HUES64 (cell line): ENCODE results near the gene APPL2. TPM values are rescaled to one million over a fixed set of nuclear protein-coding genes. Genes with fewer than 3 reads are reported as not detected.

ENCODE experiments used
- H3K27ac ChIP-seq: 2 replicates; pipeline ENCODE4 v1.7.0; 2013; ENCODE audit warnings: low read depth, low read length, inconsistent platforms
- H3K27me3 ChIP-seq: 2 replicates; pipeline ENCODE4 v1.6.1; 2013; ENCODE audit warnings: mild to moderate bottlenecking, low read length; ENCODE audit not compliant: insufficient read depth
- H3K36me3 ChIP-seq: 2 replicates; pipeline ENCODE4 v1.6.1; 2013; ENCODE audit warnings: mild to moderate bottlenecking, low read length; ENCODE audit not compliant: insufficient read depth
- H3K4me1 ChIP-seq: 2 replicates; pipeline ENCODE4 v1.6.1; 2013; ENCODE audit warnings: mild to moderate bottlenecking, low read length, moderate library complexity; ENCODE audit not compliant: insufficient read depth
- H3K4me3 ChIP-seq: 2 replicates; pipeline ENCODE4 v1.5.1; 2013; ENCODE audit warnings: mild to moderate bottlenecking, low read length, moderate library complexity
- H3K9ac ChIP-seq: 2 replicates; pipeline ENCODE4 v1.6.1; 2013; ENCODE audit warnings: mild to moderate bottlenecking, low read depth, low read length
- H3K9me3 ChIP-seq: 2 replicates; pipeline ENCODE4 v1.6.1; 2013; ENCODE audit warnings: low read depth, low read length; ENCODE audit not compliant: insufficient read depth
- WGBS: fragments of 150-250, 120-280 bp; methylation state at CpG from one replicate; pipeline ENCODE4 v1.1.7; 2013; ENCODE audit warnings: missing lambda C conversion rate; 5-methylcytosine and 5-hydroxymethylcytosine counted together
- polyA plus RNA-seq, 2 experiments: library from polyadenylated mRNA; stranded (reverse); fragments of 50-300 nt; gene quantifications; one replicate each; pipeline ENCODE4 v1.2.3, GENCODE V29; 2013

Gene APPL2, protein sequence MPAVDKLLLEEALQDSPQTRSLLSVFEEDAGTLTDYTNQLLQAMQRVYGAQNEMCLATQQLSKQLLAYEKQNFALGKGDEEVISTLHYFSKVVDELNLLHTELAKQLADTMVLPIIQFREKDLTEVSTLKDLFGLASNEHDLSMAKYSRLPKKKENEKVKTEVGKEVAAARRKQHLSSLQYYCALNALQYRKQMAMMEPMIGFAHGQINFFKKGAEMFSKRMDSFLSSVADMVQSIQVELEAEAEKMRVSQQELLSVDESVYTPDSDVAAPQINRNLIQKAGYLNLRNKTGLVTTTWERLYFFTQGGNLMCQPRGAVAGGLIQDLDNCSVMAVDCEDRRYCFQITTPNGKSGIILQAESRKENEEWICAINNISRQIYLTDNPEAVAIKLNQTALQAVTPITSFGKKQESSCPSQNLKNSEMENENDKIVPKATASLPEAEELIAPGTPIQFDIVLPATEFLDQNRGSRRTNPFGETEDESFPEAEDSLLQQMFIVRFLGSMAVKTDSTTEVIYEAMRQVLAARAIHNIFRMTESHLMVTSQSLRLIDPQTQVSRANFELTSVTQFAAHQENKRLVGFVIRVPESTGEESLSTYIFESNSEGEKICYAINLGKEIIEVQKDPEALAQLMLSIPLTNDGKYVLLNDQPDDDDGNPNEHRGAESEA
- polyA plus RNA-seq (2013, experiment 1 of 2) = 14.6 TPM
- polyA plus RNA-seq (2013, experiment 2 of 2) = 20.8 TPM

DNA sequence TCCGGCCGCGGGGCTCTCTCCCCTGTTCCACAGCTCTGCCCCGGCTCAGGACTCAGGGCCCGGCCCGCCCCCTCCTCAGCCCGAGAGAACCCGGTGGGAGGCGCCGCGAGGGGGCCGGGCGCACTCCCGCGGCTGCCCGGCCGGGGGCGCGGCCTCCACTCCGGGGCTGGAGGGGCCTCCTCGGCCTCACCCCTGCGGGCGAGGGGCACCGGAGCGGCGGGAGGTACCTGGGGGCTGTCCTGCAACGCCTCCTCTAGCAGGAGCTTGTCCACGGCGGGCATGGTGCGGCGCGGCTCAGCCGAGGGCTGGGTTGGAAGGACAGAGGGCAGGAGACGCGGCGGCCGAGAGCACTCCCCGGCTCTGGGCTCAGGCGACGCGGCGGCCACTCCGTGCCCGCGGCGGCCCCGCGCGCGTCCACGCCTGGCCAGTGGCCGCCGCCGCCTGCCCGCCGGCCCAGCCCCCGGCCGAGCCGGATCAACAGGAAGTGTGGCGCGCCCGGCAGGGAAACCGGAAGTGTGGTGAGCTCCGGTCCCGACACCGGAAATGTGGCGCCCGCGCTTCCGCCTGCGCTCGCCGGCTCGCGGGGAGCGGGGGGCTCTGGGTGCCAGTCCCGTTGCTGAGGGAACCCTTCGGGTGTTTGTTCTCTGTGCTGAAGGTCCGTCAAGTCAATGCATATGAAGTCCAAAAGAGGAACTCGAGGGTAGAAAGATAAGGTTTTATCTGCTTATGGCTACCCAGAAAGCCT is at the start of gene APPL2:
APPL2 (minus strand) TSS at position 443 of the 745 bp plus-strand sequence; CDS start at position 281, 162 bp downstream.
- under 1% methylated on average over 80 of the region's 80 CpGs for WGBS
- H3K9me3 ChIP-seq = no peaks in the 10 kb centered on the region

DNA sequence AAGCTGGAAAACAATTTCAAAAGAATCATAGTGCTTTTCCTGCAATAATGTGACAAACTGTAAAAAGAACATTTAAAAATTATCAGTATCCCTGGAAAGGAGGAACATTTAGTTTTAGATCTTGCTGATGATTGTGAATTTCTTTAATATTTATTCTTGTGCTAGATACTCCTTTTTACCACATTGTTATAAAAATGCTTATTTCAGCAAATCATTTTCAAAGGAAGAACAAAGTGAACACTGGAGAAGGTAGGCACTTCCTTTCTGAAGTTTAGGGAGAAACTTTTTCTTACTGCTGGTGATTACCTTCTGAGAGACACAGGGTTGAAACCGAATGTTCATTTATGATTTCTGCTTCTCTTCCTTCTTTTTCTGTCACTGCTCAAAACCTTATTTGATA is 49.4 kb upstream of the APPL2 start:
- no peaks in the 10 kb centered on the region for H3K27me3 ChIP-seq
- no peaks in the 10 kb centered on the region for H3K36me3 ChIP-seq
- no peak overlapping the region for H3K27ac ChIP-seq
- no peak overlapping the region for H3K9ac ChIP-seq
- no peaks in the 10 kb centered on the region for H3K9me3 ChIP-seq
- no peak overlapping the region for H3K4me3 ChIP-seq
- WGBS = 89% methylated on average over 1 of the region's 1 CpG
- no peaks in the 10 kb centered on the region for H3K4me1 ChIP-seq

More for the DNA sequence above, at the start of gene APPL2:
- Histone ChIP-seq H3K36me3 (no peaks in the 10 kb centered on the region), H3K9ac (peak within 1 kb of the TSS; percentile 84), H3K27me3 (peaks cover 26% of the 10 kb centered on the region), H3K27ac (peak within 1 kb of the TSS; percentile 80), H3K4me1 (peaks cover 8% of the 10 kb centered on the region; the same call in 1 of the 2 replicates), H3K4me3 (peak within 1 kb of the TSS; percentile 91)

DNA sequence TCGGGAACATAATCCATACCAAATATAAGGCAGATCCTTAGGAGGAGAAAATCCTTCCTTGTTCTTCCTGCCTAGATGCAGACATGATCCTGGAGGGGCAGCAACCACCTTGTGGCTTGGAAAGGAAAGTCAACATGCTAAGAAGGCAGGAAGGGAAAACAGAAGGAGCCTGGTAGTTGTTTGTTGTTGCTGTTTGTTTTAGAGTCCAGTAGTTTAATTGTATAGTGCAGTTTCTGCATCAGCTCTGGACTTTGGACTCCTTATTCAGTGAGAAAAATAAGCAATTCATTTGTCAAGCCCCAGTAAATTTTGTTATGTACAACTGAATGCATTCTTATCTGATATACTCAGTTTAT is 45.7 kb upstream of the APPL2 start:
- Histone ChIP-seq H3K9ac (no peak overlapping the region), H3K36me3 (no peaks in the 10 kb centered on the region), H3K4me3 (no peak overlapping the region), H3K27me3 (no peaks in the 10 kb centered on the region), H3K4me1 (no peaks in the 10 kb centered on the region), H3K9me3 (no peaks in the 10 kb centered on the region), H3K27ac (no peak overlapping the region)
- WGBS = 80% methylated on average over 1 of the region's 1 CpG

DNA sequence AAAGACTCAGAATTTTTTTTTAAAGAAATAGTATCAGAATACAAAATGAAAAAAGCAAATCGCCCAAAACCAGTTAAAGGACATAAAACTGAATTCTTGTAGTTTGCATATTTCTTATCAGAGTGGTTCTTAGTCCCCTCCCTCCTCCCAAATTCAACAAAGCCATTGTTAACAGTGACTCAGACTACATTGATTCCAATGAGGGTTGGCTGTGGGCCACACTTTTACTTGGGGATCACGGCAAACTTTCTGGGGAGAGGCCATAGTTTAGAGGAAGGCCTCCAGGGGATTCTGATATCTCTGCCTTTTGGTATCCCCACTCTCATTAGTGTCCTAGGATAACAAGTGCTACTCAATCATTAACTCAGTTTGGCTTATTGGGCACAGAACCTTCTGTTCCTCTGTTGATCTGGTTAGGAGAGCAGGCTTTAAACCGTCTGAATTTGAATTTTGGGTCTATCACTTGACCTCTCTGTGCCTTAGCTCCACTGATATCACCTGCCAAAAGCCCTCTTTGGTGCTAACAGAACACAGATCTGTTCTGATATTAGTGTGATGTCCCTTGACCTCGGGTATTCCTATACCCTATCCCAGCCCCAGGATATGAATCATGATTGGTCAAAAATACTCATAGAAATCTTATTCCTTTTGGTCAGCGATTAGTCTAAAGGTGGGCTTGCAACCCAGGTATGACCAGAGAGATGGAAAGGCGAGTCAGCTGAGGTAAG is 45.2 kb upstream of the APPL2 start:
- no peak overlapping the region for H3K9ac ChIP-seq
- H3K36me3 ChIP-seq = no peaks in the 10 kb centered on the region
- 95% methylated on average over 5 of the region's 6 CpGs for WGBS
- H3K27ac ChIP-seq = no peak overlapping the region
- no peaks in the 10 kb centered on the region for H3K9me3 ChIP-seq
- H3K4me1 ChIP-seq = 0 out of 2 replicates have a peak, but pooled peaks cover 2% of the 10 kb centered on the region
- no peak overlapping the region for H3K4me3 ChIP-seq
- no peaks in the 10 kb centered on the region for H3K27me3 ChIP-seq

DNA sequence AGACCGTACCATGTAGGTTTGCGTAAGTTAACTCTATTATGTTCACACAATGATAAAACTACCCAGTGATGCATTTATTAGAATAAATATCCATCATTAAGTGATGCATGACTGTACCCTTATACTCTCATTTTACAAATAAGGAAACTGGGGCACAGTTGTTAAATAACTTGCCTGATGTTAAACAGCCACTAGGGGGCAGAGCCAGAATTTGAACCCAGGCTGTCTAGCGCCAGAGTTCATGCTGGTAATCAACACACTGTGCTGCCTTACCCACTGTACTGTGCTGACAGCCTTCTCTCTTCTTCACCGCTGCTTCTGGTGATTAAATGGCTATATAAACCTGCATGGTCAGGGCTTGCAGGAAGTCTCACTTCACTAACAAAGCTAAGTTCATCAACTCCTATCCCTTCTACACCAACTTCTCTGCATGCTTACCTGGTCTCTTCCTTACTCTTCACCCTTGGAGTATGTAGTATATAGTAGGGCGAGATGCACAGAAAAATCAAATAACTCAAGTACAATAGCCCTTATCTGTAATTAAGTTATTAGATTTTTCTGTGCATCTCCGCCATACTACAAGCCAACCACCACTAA is 43.6 kb upstream of the APPL2 start:
- no peak overlapping the region for H3K4me3 ChIP-seq
- no peaks in the 10 kb centered on the region for H3K9me3 ChIP-seq
- no peaks in the 10 kb centered on the region for H3K27me3 ChIP-seq
- 75% methylated on average over 4 of the region's 6 CpGs for WGBS
- H3K9ac ChIP-seq = no peak overlapping the region
- H3K27ac ChIP-seq = no peak overlapping the region
- H3K4me1 ChIP-seq = 0 out of 2 replicates have a peak, but pooled peaks cover 6% of the 10 kb centered on the region
- no peaks in the 10 kb centered on the region for H3K36me3 ChIP-seq

DNA sequence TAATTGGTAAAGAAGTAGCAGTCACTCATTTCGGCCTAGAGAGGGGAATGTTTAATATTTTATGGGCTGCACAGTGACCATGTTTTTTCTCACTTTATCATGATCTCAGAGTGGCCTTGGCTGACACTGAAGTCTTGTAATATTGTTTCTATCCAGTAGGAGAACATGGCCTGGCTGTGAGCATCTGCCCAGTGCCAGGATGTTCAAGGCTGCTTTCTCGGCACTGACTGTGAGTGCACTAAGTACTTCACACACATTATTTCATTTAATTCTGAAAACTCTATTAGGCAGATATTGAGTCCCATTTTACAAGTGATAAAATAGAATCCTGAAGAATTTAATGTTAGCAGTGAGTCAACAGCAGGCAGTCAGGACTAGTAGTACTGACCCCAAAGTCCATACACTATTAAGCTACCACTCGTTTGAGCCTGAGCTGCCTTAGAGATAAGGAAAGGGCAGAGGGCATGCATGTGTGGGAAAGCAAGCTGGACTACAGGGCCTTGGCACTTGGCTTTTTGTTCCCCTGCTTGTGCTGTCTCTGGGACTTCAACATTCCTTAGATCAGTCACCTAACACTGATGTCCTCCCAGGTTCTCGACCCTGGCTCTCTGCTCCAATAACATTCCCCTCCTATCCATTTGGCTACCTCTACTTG is 42.2 kb upstream of the APPL2 start:
- Histone ChIP-seq H3K27ac (no peak overlapping the region), H3K4me3 (no peak overlapping the region), H3K27me3 (no peaks in the 10 kb centered on the region), H3K9ac (no peak overlapping the region), H3K9me3 (no peaks in the 10 kb centered on the region), H3K4me1 (0 out of 2 replicates have a peak, but pooled peaks cover 6% of the 10 kb centered on the region), H3K36me3 (no peaks in the 10 kb centered on the region)
- WGBS = 89% methylated on average over 4 of the region's 4 CpGs

DNA sequence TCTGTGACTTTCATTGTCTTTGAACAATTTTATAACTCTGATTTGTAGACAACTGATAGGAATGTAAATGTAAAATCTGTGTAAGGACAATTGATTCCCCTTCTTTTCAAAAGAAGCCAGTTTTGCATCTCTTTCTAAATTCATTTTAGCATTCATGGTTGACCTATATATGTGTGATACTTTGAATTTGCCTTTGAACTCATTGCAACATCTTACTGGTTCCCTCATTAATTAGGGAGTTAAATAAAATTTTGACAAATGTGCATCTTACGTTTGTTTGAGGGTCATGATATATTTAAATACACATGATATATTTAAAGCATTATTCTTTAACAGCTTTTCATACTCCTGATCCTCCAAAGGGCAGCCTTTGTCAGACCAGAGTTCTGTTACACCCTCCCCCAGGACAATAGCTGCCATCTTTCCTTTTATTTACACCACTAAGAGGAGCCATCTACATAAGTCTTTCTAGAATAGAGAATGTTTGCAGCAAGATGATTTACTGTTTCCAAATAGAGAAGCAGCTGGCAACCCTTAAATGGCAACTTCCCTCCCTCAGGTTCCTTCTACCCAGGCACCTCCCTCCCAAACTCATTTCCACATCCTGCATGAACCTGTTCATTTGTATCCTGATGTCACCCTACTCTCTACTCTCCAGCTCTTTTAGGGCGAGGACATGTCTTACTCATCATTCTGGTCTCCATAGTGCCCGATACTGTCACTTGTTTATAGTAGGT is 40.2 kb upstream of the APPL2 start:
- no peak overlapping the region for H3K9ac ChIP-seq
- H3K9me3 ChIP-seq = no peaks in the 10 kb centered on the region
- H3K4me1 ChIP-seq = 0 out of 2 replicates have a peak, but pooled peaks cover 6% of the 10 kb centered on the region
- WGBS = 93% methylated on average over 2 of the region's 3 CpGs
- no peaks in the 10 kb centered on the region for H3K27me3 ChIP-seq
- no peak overlapping the region for H3K27ac ChIP-seq
- no peaks in the 10 kb centered on the region for H3K36me3 ChIP-seq
- no peak overlapping the region for H3K4me3 ChIP-seq

DNA sequence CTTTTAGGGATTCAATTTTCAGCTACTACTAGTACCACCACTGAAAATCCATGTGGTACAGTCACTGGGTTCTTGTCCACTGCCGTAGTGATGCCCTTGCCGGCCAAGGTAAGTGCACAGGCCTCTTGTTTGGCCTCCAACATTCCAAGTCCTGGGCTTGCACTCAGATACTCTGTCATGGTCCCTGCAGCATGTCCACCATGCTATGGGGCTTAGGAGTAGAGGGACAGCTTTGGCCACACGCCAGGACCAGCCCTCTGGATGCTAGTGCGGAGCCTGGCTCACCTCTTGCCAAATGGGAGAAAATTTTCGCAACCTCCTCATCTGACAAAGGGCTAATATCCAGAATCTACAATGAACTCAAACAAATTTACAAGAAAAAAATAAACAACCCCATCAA is 38.6 kb upstream of the APPL2 start:
- Histone ChIP-seq H3K9ac (no peak overlapping the region), H3K36me3 (no peaks in the 10 kb centered on the region), H3K27me3 (no peaks in the 10 kb centered on the region), H3K4me3 (no peak overlapping the region), H3K4me1 (0 out of 2 replicates have a peak, but pooled peaks cover 6% of the 10 kb centered on the region), H3K9me3 (no peaks in the 10 kb centered on the region), H3K27ac (no peak overlapping the region)
- 95% methylated on average over 5 of the region's 5 CpGs for WGBS

DNA sequence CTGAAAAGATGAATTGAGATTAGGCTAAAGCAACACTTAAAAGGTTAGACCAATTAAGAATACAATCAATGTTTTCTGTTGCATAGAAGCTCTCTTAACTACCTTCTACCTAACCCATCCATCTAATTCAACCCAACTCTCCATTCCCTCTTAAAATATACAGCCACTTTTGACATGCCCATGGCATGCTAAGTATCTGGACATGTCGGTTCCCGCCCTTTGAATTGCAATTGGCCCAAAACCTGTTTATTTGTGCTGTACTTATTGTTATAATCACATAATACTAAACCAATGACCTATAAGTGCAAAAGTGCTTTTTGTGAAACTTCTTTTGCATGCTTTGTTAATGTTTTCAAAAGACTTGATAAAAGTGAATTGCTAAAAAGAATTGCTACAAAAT is 37.6 kb upstream of the APPL2 start:
- H3K27me3 ChIP-seq = no peaks in the 10 kb centered on the region
- 100% methylated on average over 1 of the region's 2 CpGs for WGBS
- 0 out of 2 replicates have a peak, but pooled peaks cover 6% of the 10 kb centered on the region for H3K4me1 ChIP-seq
- no peak overlapping the region for H3K9ac ChIP-seq
- H3K36me3 ChIP-seq = no peaks in the 10 kb centered on the region
- H3K27ac ChIP-seq = no peak overlapping the region
- H3K4me3 ChIP-seq = no peak overlapping the region
- H3K9me3 ChIP-seq = no peaks in the 10 kb centered on the region
